ENCODE data around the gene ATP9B.

DNA sequence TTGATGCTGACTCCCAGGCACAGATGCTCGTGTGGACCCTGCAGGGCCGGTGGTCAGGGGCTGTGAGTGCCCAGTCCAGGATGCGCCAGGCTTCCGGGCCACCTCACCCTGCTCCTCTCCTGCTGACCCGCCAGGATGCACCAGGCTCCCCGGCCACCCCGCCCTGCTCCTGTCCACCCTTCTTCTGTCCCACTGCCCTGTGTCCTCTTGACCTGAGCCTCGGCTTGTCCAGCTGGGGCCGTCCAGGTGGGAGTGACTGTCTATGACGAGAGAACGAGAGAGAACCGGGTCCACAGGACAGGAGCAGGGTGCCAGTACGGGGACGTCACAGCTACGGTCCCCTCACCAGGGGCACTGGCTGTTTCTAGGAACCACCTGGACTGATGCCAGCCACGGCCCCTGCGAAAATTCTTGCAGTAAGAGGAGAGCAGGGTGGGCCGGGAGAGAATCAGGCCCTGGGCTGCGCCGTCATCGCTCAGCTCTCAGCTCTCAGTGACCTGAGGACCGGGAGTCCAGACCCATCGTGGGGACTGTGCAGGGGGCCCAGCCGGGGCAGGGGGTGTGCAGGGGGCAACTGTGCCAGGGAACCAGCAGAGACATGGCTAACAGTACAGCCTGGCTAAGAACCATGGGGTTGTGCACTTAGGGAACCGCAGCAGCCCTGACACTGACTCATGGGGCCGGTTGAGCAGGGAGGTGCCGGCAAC, 313.6 kb downstream of the ATP9B start:
- TF ChIP-seq ZNF274 (IDR thresholded peaks at IDR 0.05; ENCODE audit: low read depth, low read length): no peak
- TF ChIP-seq YY1 (IDR thresholded peaks at IDR 0.05; ENCODE audit: insufficient read depth, insufficient read length): no peak
